T-helper 1 cell treated with Interleukin-12 subunit alpha and Interleukin-12 subunit beta and Interleukin-4 antibody, amounts not matched to agents 30 μg/mL and 1 μg/mL, for 36 hours (primary cell): ENCODE data around the gene RFX2.

ENCODE experiments used
- H3K27ac Mint-ChIP-seq: one replicate; pipeline ENCODE4 v1.8.0; 2021; ENCODE audit warnings: mild to moderate bottlenecking, mixed read lengths
- H3K27me3 Mint-ChIP-seq: one replicate; pipeline ENCODE4 v1.8.0; 2021; ENCODE audit warnings: low read depth, mixed read lengths
- H3K36me3 Mint-ChIP-seq: one replicate; pipeline ENCODE4 v1.8.0; 2021; ENCODE audit warnings: low read depth, mixed read lengths
- H3K4me1 Mint-ChIP-seq: one replicate; pipeline ENCODE4 v1.8.0; 2021; ENCODE audit warnings: low read depth, mixed read lengths
- H3K4me3 Mint-ChIP-seq: one replicate; pipeline ENCODE4 v1.8.0; 2021; ENCODE audit warnings: mild to moderate bottlenecking, moderate library complexity, mixed read lengths
- H3K9me3 Mint-ChIP-seq: one replicate; pipeline ENCODE4 v1.8.0; 2021; ENCODE audit warnings: mixed read lengths

The RFX2 gene

GRCh38 chr19:6098574-6098973 lies 11.7 kb downstream of the RFX2 start:
- Mint-ChIP-seq H3K9me3 (peaks cover 7% of the 10 kb centered on the region), H3K27ac (no peak overlapping the region), H3K36me3 (peaks cover 7% of the 10 kb centered on the region), H3K4me1 (peaks cover 9% of the 10 kb centered on the region), H3K4me3 (no peak overlapping the region), H3K27me3 (no peaks in the 10 kb centered on the region)

GRCh38 chr19:6097911-6098310 lies 12.4 kb downstream of the RFX2 start:
- peaks cover 9% of the 10 kb centered on the region for H3K4me1 Mint-ChIP-seq
- peaks cover 7% of the 10 kb centered on the region for H3K36me3 Mint-ChIP-seq
- H3K9me3 Mint-ChIP-seq: peaks cover 7% of the 10 kb centered on the region
- no peak overlapping the region for H3K4me3 Mint-ChIP-seq
- H3K27ac Mint-ChIP-seq: no peak overlapping the region
- H3K27me3 Mint-ChIP-seq: no peaks in the 10 kb centered on the region

GRCh38 chr19:6095760-6096159 lies 14.5 kb downstream of the RFX2 start:
- Mint-ChIP-seq H3K27ac (no peak overlapping the region), H3K4me3 (no peak overlapping the region), H3K4me1 (peaks cover 7% of the 10 kb centered on the region), H3K36me3 (peaks cover 7% of the 10 kb centered on the region), H3K27me3 (peaks cover 8% of the 10 kb centered on the region), H3K9me3 (peaks cover 7% of the 10 kb centered on the region)

- H3K9me3 Mint-ChIP-seq: no peaks in the 10 kb centered on the region
- H3K27me3 Mint-ChIP-seq: peaks cover 8% of the 10 kb centered on the region
- H3K27ac Mint-ChIP-seq: no peak overlapping the region
- H3K4me1 Mint-ChIP-seq: peaks cover 4% of the 10 kb centered on the region
- no peak overlapping the region for H3K4me3 Mint-ChIP-seq
- H3K36me3 Mint-ChIP-seq: no peaks in the 10 kb centered on the region
Observed at GRCh38 chr19:6092329-6093286, 17.7 kb downstream of the RFX2 start.

GRCh38 chr19:6091771-6092291 lies 18.5 kb downstream of the RFX2 start:
- peaks cover 9% of the 10 kb centered on the region for H3K27me3 Mint-ChIP-seq
- H3K27ac Mint-ChIP-seq: no peak overlapping the region

GRCh38 chr19:6090634-6091033 lies 19.7 kb downstream of the RFX2 start:
- Mint-ChIP-seq H3K27me3 (peaks cover 12% of the 10 kb centered on the region), H3K36me3 (no peaks in the 10 kb centered on the region), H3K4me3 (no peak overlapping the region), H3K4me1 (peaks cover 14% of the 10 kb centered on the region), H3K9me3 (no peaks in the 10 kb centered on the region), H3K27ac (no peak overlapping the region)

More at GRCh38 chr19:6091771-6092291, 18.5 kb downstream of the RFX2 start:
- Mint-ChIP-seq H3K4me1 (peaks cover 10% of the 10 kb centered on the region), H3K36me3 (no peaks in the 10 kb centered on the region), H3K9me3 (no peaks in the 10 kb centered on the region), H3K4me3 (no peak overlapping the region)

GRCh38 chr19:6088602-6089049 lies 21.7 kb downstream of the RFX2 start:
- no peaks in the 10 kb centered on the region for H3K9me3 Mint-ChIP-seq
- no peaks in the 10 kb centered on the region for H3K36me3 Mint-ChIP-seq
- H3K27me3 Mint-ChIP-seq: peaks cover 12% of the 10 kb centered on the region
- no peak overlapping the region for H3K27ac Mint-ChIP-seq
- H3K4me3 Mint-ChIP-seq: no peak overlapping the region
- peaks cover 14% of the 10 kb centered on the region for H3K4me1 Mint-ChIP-seq

GRCh38 chr19:6087074-6087571 lies 23.2 kb downstream of the RFX2 start:
- Mint-ChIP-seq H3K4me1 (peaks cover 14% of the 10 kb centered on the region), H3K36me3 (no peaks in the 10 kb centered on the region), H3K27me3 (peaks cover 12% of the 10 kb centered on the region), H3K27ac (peak overlapping the region; percentile 18), H3K4me3 (peak overlapping the region; percentile 38), H3K9me3 (no peaks in the 10 kb centered on the region)

GRCh38 chr19:6086068-6086788 lies 24.1 kb downstream of the RFX2 start:
- Mint-ChIP-seq H3K36me3 (no peaks in the 10 kb centered on the region), H3K4me3 (peak overlapping the region; percentile 38), H3K27ac (no peak overlapping the region), H3K9me3 (no peaks in the 10 kb centered on the region), H3K4me1 (peaks cover 14% of the 10 kb centered on the region), H3K27me3 (peaks cover 5% of the 10 kb centered on the region)

- Mint-ChIP-seq H3K27ac (no peak overlapping the region), H3K4me3 (no peak overlapping the region), H3K4me1 (peaks cover 14% of the 10 kb centered on the region), H3K9me3 (no peaks in the 10 kb centered on the region), H3K27me3 (peaks cover 5% of the 10 kb centered on the region), H3K36me3 (no peaks in the 10 kb centered on the region)
Observed at GRCh38 chr19:6084821-6085220, 25.5 kb downstream of the RFX2 start.

GRCh38 chr19:6079107-6079506 lies 31.2 kb downstream of the RFX2 start:
- no peak overlapping the region for H3K27ac Mint-ChIP-seq

GRCh38 chr19:6078068-6078467 lies 32.2 kb downstream of the RFX2 start:
- Mint-ChIP-seq H3K4me3 (no peak overlapping the region), H3K4me1 (no peaks in the 10 kb centered on the region), H3K27ac (no peak overlapping the region), H3K9me3 (no peaks in the 10 kb centered on the region), H3K36me3 (no peaks in the 10 kb centered on the region), H3K27me3 (no peaks in the 10 kb centered on the region)

More at GRCh38 chr19:6079107-6079506, 31.2 kb downstream of the RFX2 start:
- H3K27me3 Mint-ChIP-seq: no peaks in the 10 kb centered on the region
- no peaks in the 10 kb centered on the region for H3K9me3 Mint-ChIP-seq
- H3K36me3 Mint-ChIP-seq: no peaks in the 10 kb centered on the region
- no peak overlapping the region for H3K4me3 Mint-ChIP-seq
- H3K4me1 Mint-ChIP-seq: no peaks in the 10 kb centered on the region

GRCh38 chr19:6076675-6077463 lies 33.4 kb downstream of the RFX2 start:
- H3K9me3 Mint-ChIP-seq: no peaks in the 10 kb centered on the region
- H3K27ac Mint-ChIP-seq: no peak overlapping the region
- no peaks in the 10 kb centered on the region for H3K36me3 Mint-ChIP-seq
- no peak overlapping the region for H3K4me3 Mint-ChIP-seq
- no peaks in the 10 kb centered on the region for H3K27me3 Mint-ChIP-seq
- H3K4me1 Mint-ChIP-seq: no peaks in the 10 kb centered on the region

GRCh38 chr19:6076291-6076665 lies 34.0 kb downstream of the RFX2 start:
- H3K36me3 Mint-ChIP-seq: no peaks in the 10 kb centered on the region
- no peaks in the 10 kb centered on the region for H3K27me3 Mint-ChIP-seq
- no peak overlapping the region for H3K27ac Mint-ChIP-seq
- H3K4me3 Mint-ChIP-seq: no peak overlapping the region
- no peaks in the 10 kb centered on the region for H3K4me1 Mint-ChIP-seq
- no peaks in the 10 kb centered on the region for H3K9me3 Mint-ChIP-seq
